Amniotic stem cell (primary cell): ENCODE results near the gene ZNF839.
"Not testable (repeated sequence)": the region's sequence is repeated elsewhere in the genome, so short reads cannot be mapped to it uniquely, and the experiment has no call there.

Source experiments
- DNase-seq: peaks from one replicate; lab custom pipeline; 2025; lab: John Stamatoyannopoulos, UW

ZNF839 gene

DNA sequence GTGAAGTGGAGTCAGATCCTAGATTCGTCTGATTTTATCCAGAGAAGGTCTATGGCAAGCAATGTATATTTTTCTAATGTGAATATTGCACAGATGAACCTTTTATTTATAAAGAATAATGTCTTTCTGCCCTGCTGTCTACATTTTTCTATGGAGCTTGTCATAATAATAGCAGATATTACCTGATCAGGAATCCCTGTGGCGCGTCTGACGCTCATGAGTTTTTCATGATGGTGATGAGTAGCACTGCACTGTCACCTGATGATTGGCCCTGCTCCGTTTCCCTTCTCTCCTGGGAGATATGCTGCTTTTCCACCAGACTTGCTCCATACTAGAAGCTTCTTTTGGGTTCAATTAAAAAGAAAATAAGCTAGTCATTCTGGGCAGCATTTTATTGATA is 22.7 kb downstream of the ZNF839 start:
- DNase-seq: no peak

DNA sequence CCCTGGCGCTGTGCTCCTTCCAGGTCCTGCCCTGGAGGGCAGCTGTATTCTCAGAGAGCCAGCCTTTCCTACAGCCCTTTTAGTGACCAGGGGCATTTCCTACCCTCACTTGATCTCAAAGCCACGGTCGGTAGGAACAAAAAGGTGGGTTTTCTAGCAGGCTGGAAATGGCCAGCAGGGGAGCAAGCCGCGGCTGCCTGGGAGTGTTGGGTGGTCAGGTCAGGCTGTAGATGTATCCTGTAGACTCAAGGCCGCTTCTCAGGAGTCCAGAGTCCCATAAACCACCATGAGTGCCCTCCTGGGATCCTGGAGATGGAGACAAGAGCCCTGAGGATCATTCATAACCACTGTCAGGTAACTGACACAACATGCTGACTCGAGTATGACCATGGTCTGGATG is 24.5 kb downstream of the ZNF839 start:
- no peak for DNase-seq

DNA sequence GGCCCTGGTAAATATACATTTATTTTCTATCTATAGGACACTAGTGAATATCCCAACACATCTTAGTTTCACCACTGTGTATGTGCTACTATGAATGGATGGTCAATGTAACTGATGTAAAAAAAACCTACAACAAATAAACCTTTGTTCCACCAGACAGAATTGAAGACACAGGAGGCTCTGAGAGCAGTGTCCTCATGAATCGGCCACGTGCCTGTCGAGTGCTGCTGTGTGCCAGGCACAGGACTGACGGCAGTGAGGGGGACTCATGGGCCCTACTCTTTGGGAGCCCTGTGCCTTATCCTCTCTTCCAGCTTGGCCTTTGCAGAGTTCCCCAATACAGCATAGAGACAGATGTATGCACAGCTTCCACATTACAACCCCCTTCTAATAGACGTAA is 24.9 kb downstream of the ZNF839 start:
- no peak for DNase-seq

DNA sequence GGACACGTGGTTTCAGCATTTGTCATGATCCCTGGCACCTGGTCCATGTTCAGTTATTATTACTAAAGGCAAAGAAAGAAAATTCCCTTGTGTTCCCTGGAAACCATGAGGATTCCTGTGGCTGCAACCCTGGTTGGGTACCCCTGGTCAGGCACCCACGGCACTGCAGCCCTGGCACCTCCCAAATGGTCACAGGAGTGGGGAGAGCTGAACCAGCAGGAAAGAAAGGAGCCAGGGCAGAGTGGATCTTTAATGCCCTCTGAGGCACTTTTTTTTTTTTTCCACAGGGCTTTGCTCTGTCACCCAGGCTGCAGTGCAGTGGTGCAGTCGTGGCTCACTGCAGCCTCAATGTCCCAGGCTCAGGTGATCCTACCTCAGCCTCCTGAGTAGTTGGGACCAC is 25.7 kb downstream of the ZNF839 start:
- DNase-seq: no peak

DNA sequence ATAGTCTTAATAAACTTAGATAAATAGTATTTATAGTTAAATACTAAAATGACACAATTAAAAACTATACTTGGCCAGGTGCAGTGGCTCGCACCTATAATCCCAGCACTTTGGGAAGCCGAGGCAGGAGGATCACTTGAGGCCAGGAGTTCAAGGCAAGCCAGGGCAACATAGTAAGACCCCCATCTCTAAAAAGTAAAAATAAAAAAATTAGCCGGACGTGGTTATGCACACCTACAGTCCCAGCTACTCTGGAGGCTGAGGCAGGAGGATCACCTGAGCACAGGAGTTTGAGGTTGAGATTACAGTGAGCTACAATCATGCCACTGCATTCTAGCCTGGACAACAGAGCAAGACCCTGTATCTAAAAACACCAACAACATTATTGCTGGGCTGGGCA is 27.1 kb downstream of the ZNF839 start:
- no peak for DNase-seq

DNA sequence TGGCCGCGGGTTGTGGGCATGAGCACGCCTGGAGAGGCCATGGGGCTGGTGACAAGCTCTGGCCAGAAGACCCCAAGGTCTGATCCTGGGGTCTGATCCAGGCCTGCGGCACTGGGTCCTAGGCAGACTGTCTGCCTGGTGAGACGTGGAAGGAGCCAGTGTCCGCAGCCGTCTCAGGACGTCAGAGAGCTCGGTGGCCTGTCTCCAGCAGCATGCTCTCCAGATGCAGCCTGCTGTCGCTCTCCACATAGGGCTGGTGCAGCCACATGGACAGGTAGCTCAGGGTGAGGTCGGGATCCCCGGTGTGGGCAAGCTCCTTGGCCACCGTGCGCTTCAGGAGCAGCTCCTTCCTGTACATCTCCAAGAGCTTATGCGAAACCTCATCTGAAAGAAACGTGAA is 28.8 kb downstream of the ZNF839 start:
- no peak for DNase-seq

DNA sequence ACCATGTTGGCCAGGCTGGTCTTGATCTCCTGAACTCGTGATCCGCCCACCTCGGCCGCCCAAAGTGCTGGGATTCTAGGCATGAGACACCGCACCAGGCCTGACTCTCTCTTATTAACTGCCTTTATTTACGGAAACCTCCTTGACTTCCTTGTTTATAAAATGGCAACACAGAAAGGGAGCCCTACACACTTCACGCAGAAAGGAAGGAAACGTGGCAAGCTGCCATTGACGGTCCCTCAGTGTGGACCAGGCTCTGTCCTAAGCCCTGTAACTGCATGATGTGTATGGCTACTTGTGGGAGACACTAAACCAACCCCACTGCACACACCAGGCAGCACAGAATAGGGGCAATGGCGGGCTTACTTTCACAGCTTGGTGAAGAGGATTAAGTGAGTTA is 31.5 kb downstream of the ZNF839 start:
- DNase-seq: no peak

DNA sequence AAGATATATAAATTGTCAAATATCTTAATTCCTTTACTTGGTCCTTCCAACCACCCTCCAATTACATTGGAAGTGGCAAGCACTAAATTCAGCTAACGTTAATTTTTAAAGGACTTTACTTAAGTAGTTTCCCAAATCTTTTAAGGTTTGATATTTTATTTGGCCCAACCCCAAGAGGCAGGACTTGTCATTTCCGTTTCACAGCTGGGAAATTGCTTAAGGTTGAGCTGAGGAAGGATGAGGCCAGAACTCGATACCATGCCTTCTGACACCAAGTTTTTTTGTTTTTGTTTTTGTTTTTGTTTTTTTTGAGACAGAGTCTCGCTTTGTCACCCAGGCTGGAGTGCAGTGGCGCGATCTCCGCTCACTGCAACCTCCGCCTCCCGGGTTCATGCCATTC is 32.0 kb downstream of the ZNF839 start:
- not testable (repeated sequence) for DNase-seq

DNA sequence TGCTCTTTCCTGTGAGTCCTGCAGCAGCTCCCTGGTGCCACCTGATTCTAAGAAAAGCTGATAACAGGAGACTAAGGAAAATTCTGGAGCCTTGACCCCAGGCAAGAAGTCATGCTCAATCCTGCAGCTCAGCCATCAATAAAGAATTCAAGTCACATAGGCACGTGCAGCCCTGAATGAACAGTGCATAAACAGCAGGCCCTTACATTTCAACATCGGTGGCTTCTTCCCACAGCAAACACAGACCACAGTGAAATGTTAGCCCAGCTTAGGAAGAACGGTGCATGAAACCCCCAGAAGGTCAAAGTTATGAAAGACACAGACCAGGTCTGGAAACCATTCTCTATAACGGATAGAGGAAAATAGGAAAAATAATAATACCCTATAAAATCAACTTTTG is 32.7 kb downstream of the ZNF839 start:
- DNase-seq: no peak

DNA sequence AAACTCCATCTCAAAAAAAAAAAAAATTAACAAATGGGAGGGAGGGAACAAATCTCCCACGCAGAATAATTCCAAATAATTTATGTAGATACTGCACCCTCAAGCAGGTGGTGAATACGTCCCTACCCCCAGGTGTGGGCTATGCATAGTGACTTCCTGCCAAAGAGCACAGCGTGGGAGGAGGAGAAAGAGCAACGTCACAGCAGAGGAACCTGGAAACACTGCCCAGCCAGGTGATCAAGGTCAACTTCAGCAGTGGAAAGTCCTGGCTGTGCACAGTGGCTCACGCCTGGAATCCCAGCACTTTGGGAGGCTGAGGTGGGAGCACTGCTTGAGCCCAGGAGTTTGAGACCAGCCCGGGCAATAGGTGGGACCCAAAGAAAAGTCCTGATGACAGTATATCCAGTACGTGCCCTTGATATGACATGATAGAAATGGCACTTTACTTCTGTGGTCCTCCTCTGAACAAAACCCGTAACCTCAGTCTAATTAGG is 33.6 kb downstream of the ZNF839 start:
- no peak for DNase-seq

DNA sequence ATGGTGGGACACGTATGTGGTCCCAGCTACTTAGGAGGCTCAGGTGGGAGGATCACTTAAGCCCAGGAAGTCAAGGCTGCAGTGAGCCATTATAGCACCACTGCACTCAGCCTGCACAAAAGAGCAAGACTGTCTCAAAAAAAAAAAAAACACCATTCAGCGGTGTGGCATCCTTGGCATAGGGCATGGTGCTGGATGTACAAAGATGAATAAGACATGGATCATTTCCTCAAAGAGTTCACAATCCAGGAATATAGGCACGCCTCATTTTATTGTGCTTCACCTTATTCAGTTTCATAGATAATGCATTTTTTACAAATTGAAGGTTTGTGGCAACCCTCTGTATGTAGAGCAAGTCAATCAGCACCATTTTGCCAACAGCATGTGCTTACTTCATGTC is 36.7 kb downstream of the ZNF839 start:
- no peak for DNase-seq

DNA sequence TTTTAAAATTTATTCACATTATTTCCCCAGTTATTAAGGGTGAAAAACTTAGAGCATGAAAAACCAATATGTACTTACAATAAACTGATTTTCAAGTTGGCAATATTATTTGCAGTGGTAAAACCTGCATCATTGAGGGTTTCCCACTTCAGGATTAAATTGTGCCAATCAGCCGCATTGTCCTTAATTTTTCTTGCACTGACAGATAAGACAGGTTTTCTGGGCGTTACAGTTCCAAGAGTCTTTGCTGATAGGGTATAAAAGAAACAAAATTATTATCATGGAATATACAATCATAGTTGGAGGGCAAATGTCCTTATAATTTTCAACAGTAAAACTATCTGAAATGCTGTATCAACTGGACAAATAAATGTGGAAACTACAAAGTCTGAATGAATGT is 39.8 kb downstream of the ZNF839 start:
- no peak for DNase-seq

DNA sequence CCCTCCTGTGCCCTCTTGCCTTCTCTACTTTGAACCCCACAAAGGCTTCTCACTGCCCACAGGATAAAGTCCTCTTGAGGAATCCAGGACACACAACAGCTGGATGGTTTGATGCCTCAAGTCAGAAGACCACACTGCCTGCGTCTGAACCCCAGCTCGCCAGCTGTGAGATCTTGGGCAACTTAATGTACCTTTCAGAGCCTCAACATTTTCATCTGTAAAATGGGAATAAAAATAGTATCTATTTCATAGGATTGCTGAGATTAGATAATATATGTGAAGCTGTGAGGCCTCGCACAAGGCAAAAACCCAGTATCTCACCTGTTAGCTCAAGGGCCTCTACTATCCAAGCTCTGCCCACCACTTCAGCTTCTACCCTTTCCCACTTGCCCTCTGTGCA is 40.8 kb downstream of the ZNF839 start:
- DNase-seq: no peak

DNA sequence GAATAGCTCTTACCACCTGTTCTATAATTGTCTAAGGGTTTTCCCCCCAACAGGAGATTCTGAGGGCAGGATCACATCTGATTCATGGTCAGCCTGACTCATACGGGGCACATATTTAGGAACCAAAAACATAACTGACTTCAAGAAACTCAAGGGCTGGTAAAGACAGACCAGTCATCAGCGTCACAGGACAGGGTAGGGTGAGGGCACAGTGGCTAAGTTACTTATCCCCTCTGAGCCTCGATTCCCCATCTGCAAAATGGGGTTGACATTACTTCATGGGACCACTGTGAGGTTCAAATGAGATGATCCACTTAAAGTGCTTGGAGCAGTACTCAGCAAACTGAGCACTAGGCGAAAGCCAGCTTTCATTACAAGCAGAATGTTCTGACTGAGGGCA is 42.5 kb downstream of the ZNF839 start:
- no peak for DNase-seq

DNA sequence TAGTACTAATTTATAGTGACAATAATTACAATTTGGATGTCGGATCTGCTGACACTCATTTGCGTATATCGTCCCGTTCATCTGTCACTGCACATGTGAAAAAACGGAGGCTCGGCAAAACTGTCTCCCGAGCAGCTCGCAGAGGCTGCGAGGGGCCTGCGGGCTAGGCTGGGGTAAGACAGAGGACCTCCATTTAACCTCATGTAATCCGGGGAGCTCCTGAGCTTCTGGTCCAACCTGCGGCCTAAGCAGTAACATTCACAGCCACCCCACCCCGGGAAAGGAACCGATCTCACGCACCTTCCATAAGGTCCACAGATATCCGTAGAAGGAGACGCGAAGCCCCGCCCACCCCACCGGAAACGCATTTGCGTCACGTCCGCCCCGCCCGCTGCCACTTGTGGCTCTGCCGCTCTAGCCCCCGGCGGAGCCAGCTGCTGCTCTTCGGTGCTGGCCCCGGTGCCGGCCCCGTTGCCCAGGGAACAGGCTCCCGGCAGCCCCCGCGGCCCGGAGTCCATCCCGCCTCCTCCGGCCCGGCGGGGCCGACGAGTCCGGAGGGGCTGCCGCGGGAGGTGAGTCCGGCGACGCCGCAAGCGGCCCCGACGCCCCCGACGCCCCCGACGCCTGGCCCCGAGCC is 43.1 kb downstream of the ZNF839 start, which contains the start of the genes CINP and TECPR2:
TSS of gene CINP (minus strand) at position 346 of the 637 bp plus-strand sequence. CDS start at position 307, 39 bp downstream.
TSS of gene TECPR2 (plus strand) at position 397 of the 637 bp plus-strand sequence. CDS start 13,781 bp downstream, outside the sequence.
- peak; percentile 92 for DNase-seq

DNA sequence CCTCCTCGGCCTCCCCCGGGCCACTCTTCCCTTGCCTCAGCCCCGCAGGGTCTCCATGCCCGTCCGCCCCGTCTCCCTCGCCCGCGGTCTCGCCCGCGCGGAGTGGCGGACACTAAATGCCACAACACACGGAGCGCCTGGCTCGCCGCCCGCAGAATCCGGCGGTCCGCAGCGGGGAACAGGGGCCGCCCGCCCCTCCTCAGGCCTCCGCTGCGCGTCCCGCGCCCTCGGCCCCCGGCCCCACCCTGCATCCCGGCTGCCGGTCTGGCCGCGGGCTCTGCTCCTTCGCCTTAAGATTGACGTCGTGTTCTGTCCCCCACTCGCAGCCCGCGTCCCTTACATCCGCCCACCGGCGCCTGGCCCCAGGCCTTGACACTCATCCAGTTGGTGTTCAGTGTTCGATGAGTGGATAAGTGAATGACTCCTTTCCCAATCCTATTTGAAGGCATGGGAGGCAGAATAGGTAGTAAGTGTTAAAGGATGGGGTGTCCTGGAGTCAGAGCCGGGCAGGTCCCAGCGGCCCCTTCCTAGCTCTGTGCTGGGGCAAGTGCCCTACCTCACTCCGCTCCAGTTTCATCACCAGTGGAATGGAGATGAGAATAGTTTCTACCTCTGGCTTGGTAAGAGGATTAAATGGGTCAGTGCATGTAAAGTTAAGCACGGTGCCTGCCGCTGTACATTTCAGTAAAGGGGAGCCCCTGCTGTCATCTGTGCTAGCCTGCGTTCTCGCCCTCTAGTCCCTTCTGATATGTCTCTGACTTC is 43.8 kb downstream of the ZNF839 start:
- DNase-seq: peak; percentile 31

DNA sequence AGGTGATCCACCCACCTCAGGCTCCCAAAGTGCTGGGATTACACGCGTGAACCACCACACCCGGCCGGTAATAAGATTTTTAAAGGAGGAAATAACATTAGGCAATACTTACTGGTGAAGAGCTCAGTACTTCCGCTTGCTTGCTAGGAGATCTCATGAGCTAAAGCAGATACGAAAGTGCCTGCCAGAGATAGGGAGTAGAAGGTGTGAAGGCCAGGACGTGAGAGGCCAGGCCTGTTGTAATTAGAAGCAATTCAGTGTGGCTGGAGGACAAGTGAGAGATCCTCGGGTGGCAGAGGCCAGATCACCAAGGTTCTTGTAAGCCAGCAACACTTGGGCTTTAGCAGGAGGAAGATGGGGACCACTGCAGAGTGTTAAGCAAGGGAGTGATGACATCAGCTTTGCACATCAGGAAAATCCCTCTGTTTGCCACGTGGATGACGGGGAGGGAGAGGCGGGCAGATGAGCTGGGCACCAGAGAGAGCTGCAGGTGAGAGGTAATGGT is 50.8 kb downstream of the ZNF839 start:
- DNase-seq: no peak

DNA sequence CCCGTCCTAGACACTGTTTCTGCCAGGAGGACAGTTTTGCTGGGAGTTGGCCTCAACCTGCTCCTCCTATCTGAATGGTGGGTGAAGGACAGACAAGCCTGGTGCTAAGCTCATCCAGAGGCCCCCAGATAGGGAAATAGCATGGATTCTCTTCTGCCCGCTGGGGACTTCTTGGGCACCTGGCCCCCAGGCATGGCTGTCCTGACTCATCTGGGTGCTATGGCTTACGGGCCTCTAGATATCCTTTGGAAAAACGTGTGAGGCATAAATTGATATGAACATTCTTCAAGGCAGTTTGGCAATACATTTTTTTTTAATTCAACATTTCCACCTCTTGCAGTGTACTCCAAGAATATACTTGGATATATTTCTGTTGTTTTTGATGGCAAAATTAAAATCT is 51.8 kb downstream of the ZNF839 start:
- no peak for DNase-seq

DNA sequence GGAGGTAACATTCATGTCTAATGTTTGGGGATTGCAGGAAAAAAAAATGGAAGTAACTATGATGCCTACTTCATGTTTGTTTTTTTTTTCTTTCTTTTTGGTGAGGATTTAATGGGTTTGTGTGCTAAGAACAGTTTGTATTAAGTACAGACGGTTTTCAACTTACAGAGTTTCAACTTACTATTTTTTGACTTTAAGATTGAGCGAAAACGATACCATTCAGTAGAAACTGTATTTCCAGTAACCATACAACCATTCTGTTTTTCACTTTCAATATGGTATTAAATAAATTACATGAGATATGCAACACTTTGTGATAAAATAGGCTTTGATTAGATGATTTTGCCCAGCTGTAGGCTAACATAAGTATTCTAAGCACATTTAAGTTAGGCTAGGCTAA is 53.6 kb downstream of the ZNF839 start:
- no peak for DNase-seq

DNA sequence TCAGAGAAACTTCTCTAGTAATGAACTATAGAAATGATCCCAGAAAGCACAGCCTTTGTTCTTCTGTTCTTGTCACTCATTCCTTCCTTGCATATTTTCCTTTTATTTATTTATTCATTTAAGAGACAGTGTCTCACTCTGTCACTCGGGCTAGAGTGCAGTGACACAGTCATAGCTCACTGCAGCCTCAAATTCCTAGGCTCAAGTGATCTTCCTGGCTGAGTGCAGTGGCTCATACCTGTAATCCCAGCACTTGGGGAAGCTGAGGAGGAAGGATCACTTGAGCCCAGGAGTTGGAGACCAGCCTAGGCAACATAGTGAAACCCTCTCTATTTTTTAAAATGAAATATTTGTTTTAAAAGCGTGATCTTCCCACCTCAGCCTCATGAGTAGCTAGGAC is 54.7 kb downstream of the ZNF839 start:
- DNase-seq: no peak

DNA sequence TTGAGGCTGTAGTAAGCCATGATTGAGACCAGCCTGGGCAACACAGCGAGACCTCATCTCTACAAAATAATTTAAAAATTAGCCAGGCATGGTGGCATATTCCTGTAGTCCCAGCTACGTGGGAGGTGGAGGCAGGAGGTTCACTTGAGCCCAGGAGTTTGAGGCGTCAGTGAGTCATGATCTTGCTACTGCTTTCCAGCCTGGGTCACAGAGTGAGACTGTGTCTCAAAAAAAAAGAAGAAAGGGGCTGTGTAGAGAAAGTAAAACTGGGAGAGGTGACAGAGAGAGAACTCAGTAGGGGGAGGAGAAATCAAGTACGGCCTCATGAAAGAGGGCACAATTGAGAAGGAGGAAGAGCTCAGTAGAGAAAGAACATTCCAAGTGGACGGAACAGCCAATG is 55.6 kb downstream of the ZNF839 start:
- no peak for DNase-seq

DNA sequence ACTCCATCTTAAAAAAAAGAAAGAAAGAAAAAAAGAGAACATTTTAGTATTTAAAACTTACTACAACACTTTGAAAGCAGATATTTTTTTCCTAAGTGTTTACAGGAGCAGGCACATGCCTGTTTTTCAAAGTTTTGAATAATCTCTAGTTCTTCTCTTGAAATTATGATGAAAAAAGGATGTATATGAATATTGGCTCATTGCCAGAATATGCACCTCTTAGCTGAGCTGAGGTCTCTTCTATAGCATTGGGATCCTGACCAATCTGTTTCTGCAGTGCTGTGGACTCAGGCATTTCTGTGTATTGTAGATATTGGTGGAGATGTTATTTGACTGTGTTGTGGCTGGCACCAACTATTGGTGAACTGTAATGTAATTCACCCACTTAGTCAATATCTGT is 58.1 kb downstream of the ZNF839 start:
- no peak for DNase-seq

DNA sequence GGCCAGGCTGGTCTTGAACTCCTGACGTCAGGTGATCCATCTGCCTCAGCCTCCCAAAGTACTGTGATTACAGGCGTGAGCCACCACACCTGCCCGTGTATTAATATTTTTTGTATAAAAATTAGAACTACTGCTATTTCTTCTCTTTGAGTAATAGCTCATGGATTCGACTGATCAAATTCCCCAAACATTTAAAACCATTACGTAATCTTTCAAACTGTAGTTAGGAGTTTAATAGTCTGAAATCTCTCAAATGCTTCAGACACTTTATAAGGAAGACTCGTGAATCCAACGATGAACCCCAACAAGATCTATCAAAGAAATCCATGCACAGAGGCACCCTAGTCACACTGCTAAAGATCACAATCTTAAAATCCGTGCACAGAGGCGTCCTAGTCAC is 59.3 kb downstream of the ZNF839 start:
- no peak for DNase-seq
